BLaER1 treated with 17β-estradiol and CSF1 and Interleukin-3, amounts not matched to agents 10 nM and 100 nM (cell line): ENCODE results near the gene CHAD.
A peak's percentile ranks its signal among the peaks of the same experiment; 100 is the strongest.
"Not testable (repeated sequence)": the region's sequence is repeated elsewhere in the genome, so short reads cannot be mapped to it uniquely, and the experiment has no call there.

Experiments
- H3K27ac ChIP-seq, 11 experiments: shearing (Covaris generic); formaldehyde crosslinking; 2 replicates each; pipeline ENCODE4 v1.8.1; 2022
- H3K27me3 ChIP-seq, 11 experiments: shearing (Covaris generic); formaldehyde crosslinking; 2 replicates each; pipeline ENCODE4 v1.8.1; 2022
- H3K36me3 ChIP-seq, 11 experiments: shearing (Covaris generic); formaldehyde crosslinking; 2 replicates each; pipeline ENCODE4 v1.8.1; 2022
- H3K4me1 ChIP-seq, 10 experiments: shearing (Covaris generic); formaldehyde crosslinking; 2 replicates each; pipeline ENCODE4 v1.8.1; 2022
- H3K4me2 ChIP-seq, 11 experiments: shearing (Covaris generic); formaldehyde crosslinking; 2 replicates each; pipeline ENCODE4 v1.8.1; 2022
- H3K4me3 ChIP-seq, 10 experiments: shearing (Covaris generic); formaldehyde crosslinking; 2 replicates each; pipeline ENCODE4 v1.8.1; 2022
- H3K9ac ChIP-seq, 11 experiments: shearing (Covaris generic); formaldehyde crosslinking; 2 replicates each; pipeline ENCODE4 v1.8.1; 2022
- H3K9me3 ChIP-seq, 11 experiments: shearing (Covaris generic); formaldehyde crosslinking; replicated peaks in 1 of 11; 2 replicates each; pipeline ENCODE4 v1.8.1; 2022
- H4K20me1 ChIP-seq, 11 experiments: shearing (Covaris generic); formaldehyde crosslinking; 2 replicates each; pipeline ENCODE4 v1.8.1; 2022
- Cebpa-rat ChIP-seq, 11 experiments: shearing (Covaris generic); IDR thresholded peaks; 2 replicates each; pipeline ENCODE4 v1.8.1; 2022

The CHAD gene

GRCh38 chr17:50473901-50474300, 5.2 kb upstream of the CHAD start:
- no peaks in the 10 kb centered on the region for H3K9me3 ChIP-seq
- H3K9ac ChIP-seq = no peak overlapping the region
- no peak overlapping the region for H3K27ac ChIP-seq
- H4K20me1 ChIP-seq = peaks cover 0 to 17% (median 0%) of the 10 kb centered on the region in 11 experiments; a peak in 2 of 22 replicates
- peaks cover 0 to 32% (median 0%) of the 10 kb centered on the region in 11 experiments; a peak in 5 of 22 replicates for H3K36me3 ChIP-seq
- peaks cover 10 to 29% (median 24%) of the 10 kb centered on the region in 10 experiments; a peak in 19 of 20 replicates for H3K4me1 ChIP-seq
- no peak overlapping the region for H3K4me3 ChIP-seq
- TF ChIP-seq Cebpa-rat (IDR thresholded peaks at IDR 0.05) = no peak
- no peak overlapping the region for H3K4me2 ChIP-seq
- H3K27me3 ChIP-seq = peaks cover 2 to 13% (median 12%) of the 10 kb centered on the region in 11 experiments

GRCh38 chr17:50472761-50473161, 4.1 kb upstream of the CHAD start:
- Histone ChIP-seq H4K20me1 (peaks cover 0 to 26% (median 0%) of the 10 kb centered on the region in 11 experiments; a peak in 2 of 22 replicates), H3K4me1 (peaks cover 10 to 22% (median 17%) of the 10 kb centered on the region in 10 experiments; a peak in 19 of 20 replicates), H3K36me3 (peaks cover 0 to 32% (median 0%) of the 10 kb centered on the region in 11 experiments; a peak in 5 of 22 replicates), H3K27me3 (peaks cover 13 to 25% (median 23%) of the 10 kb centered on the region in 11 experiments)
- not testable (repeated sequence) for H3K9ac ChIP-seq, H3K27ac ChIP-seq, H3K4me3 ChIP-seq, H3K9me3 ChIP-seq, H3K4me2 ChIP-seq

- Histone ChIP-seq H3K4me3 (no peak overlapping the region), H3K9me3 (no peaks in the 10 kb centered on the region)
Observed at GRCh38 chr17:50472286-50472685, 3.6 kb upstream of the CHAD start.

GRCh38 chr17:50471009-50471905, 2.6 kb upstream of the CHAD start:
- peaks cover 16 to 36% (median 28%) of the 10 kb centered on the region in 11 experiments for H3K27me3 ChIP-seq
- peak overlapping the region in 10 of 11 experiments; percentile 17 to 68 (median 50); a peak in 18 of 22 replicates for H3K4me2 ChIP-seq
- no peak overlapping the region for H3K4me3 ChIP-seq
- H3K4me1 ChIP-seq = peaks cover 10 to 27% (median 15%) of the 10 kb centered on the region in 10 experiments; a peak in 19 of 20 replicates
- no peak for TF ChIP-seq Cebpa-rat (IDR thresholded peaks at IDR 0.05)
- peak overlapping the region in 1 of 11 experiments; percentile 22; a peak in 1 of 22 replicates for H3K27ac ChIP-seq
- H3K9me3 ChIP-seq = no peaks in the 10 kb centered on the region
- peak overlapping the region in 5 of 11 experiments; percentile 13 to 33 (median 18); a peak in 3 of 22 replicates for H3K9ac ChIP-seq
- peaks cover 0 to 26% (median 0%) of the 10 kb centered on the region in 11 experiments; a peak in 2 of 22 replicates for H4K20me1 ChIP-seq
- H3K36me3 ChIP-seq = peaks cover 0 to 32% (median 0%) of the 10 kb centered on the region in 11 experiments; a peak in 5 of 22 replicates

More at GRCh38 chr17:50472286-50472685, 3.6 kb upstream of the CHAD start:
- no peak overlapping the region for H3K4me2 ChIP-seq
- H3K36me3 ChIP-seq = peaks cover 0 to 32% (median 0%) of the 10 kb centered on the region in 11 experiments; a peak in 5 of 22 replicates
- H3K9ac ChIP-seq = no peak overlapping the region
- TF ChIP-seq Cebpa-rat (IDR thresholded peaks at IDR 0.05) = no peak
- H3K27ac ChIP-seq = no peak overlapping the region
- peaks cover 16 to 30% (median 28%) of the 10 kb centered on the region in 11 experiments for H3K27me3 ChIP-seq
- peaks cover 10 to 21% (median 15%) of the 10 kb centered on the region in 10 experiments; a peak in 19 of 20 replicates for H3K4me1 ChIP-seq
- peaks cover 0 to 26% (median 0%) of the 10 kb centered on the region in 11 experiments; a peak in 2 of 22 replicates for H4K20me1 ChIP-seq

GRCh38 chr17:50470426-50470825, 1.7 kb upstream of the CHAD start:
- no peak overlapping the region for H3K9ac ChIP-seq
- peaks cover 0 to 26% (median 0%) of the 10 kb centered on the region in 11 experiments; a peak in 2 of 22 replicates for H4K20me1 ChIP-seq
- no peak overlapping the region for H3K4me3 ChIP-seq
- peaks cover 0 to 32% (median 0%) of the 10 kb centered on the region in 11 experiments; a peak in 5 of 22 replicates for H3K36me3 ChIP-seq
- H3K4me1 ChIP-seq = peaks cover 10 to 30% (median 15%) of the 10 kb centered on the region in 10 experiments; a peak in 19 of 20 replicates
- H3K27ac ChIP-seq = no peak overlapping the region
- H3K9me3 ChIP-seq = no peaks in the 10 kb centered on the region
- peak overlapping the region in 5 of 11 experiments; percentile 17 to 68 (median 42); a peak in 4 of 22 replicates for H3K4me2 ChIP-seq
- no peak for TF ChIP-seq Cebpa-rat (IDR thresholded peaks at IDR 0.05)
- peaks cover 16 to 36% (median 28%) of the 10 kb centered on the region in 11 experiments for H3K27me3 ChIP-seq

- Histone ChIP-seq H3K9me3 (no peaks in the 10 kb centered on the region), H3K4me2 (no peak overlapping the region), H3K36me3 (peaks cover 0 to 32% (median 0%) of the 10 kb centered on the region in 11 experiments; a peak in 5 of 22 replicates), H3K27me3 (peaks cover 16 to 36% (median 28%) of the 10 kb centered on the region in 11 experiments), H3K9ac (no peak overlapping the region), H3K4me3 (no peak overlapping the region), H4K20me1 (peaks cover 0 to 26% (median 0%) of the 10 kb centered on the region in 11 experiments; a peak in 2 of 22 replicates), H3K4me1 (peaks cover 10 to 30% (median 15%) of the 10 kb centered on the region in 10 experiments; a peak in 19 of 20 replicates), H3K27ac (no peak overlapping the region)
- no peak for TF ChIP-seq Cebpa-rat (IDR thresholded peaks at IDR 0.05)
Observed at GRCh38 chr17:50469671-50470305, 1.1 kb upstream of the CHAD start.

GRCh38 chr17:50469208-50469605, 527 bp upstream of the CHAD start:
- no peak overlapping the region for H3K9ac ChIP-seq
- no peak overlapping the region for H3K4me3 ChIP-seq
- H3K9me3 ChIP-seq = no peaks in the 10 kb centered on the region
- peaks cover 10 to 30% (median 15%) of the 10 kb centered on the region in 10 experiments; a peak in 19 of 20 replicates for H3K4me1 ChIP-seq
- H3K27me3 ChIP-seq = peaks cover 16 to 36% (median 28%) of the 10 kb centered on the region in 11 experiments
- peaks cover 0 to 32% (median 0%) of the 10 kb centered on the region in 11 experiments; a peak in 5 of 22 replicates for H3K36me3 ChIP-seq
- TF ChIP-seq Cebpa-rat (IDR thresholded peaks at IDR 0.05) = no peak
- H4K20me1 ChIP-seq = peaks cover 0 to 26% (median 0%) of the 10 kb centered on the region in 11 experiments; a peak in 2 of 22 replicates
- H3K4me2 ChIP-seq = no peak overlapping the region
- no peak overlapping the region for H3K27ac ChIP-seq

- H3K4me1 ChIP-seq = peaks cover 10 to 30% (median 15%) of the 10 kb centered on the region in 10 experiments; a peak in 19 of 20 replicates
- no peak overlapping the region for H3K9ac ChIP-seq
- no peak overlapping the region for H3K4me3 ChIP-seq
- peaks cover 0 to 22% (median 0%) of the 10 kb centered on the region in 11 experiments; a peak in 4 of 22 replicates for H3K36me3 ChIP-seq
- H3K27me3 ChIP-seq = peaks cover 16 to 36% (median 28%) of the 10 kb centered on the region in 11 experiments
- H3K9me3 ChIP-seq = no peaks in the 10 kb centered on the region
- H3K27ac ChIP-seq = no peak overlapping the region
- no peak overlapping the region for H3K4me2 ChIP-seq
- H4K20me1 ChIP-seq = peaks cover 0 to 26% (median 0%) of the 10 kb centered on the region in 11 experiments; a peak in 2 of 22 replicates
- TF ChIP-seq Cebpa-rat (IDR thresholded peaks at IDR 0.05) = no peak
Observed at GRCh38 chr17:50467855-50468303, 801 bp downstream of the CHAD start.
